Activated naive CD4-positive, alpha-beta T cell treated with anti-CD3 and anti-CD28 coated beads for 36 hours (primary cell): ENCODE measurements around the gene ISLR2. TPM values are rescaled to one million over a fixed set of nuclear protein-coding genes. Genes with fewer than 3 reads are reported as not detected.
A peak's percentile ranks its signal among the peaks of the same experiment; 100 is the strongest.

Experiments
- CTCF ChIA-PET: fragments of 350-600 bp; sonication (Branson Sonifier 250); formaldehyde crosslinking; loops from one replicate; lab custom pipeline; 2021; ENCODE audit warnings: antibody characterized with exemption; lab: Charles Lee
- DNase-seq: peaks from one replicate; pipeline ENCODE4 v3.0.0-alpha.2; 2020
- H3K27ac Mint-ChIP-seq: one replicate; pipeline ENCODE4 v1.8.0; 2021; ENCODE audit warnings: mild to moderate bottlenecking, mixed read lengths
- H3K27me3 Mint-ChIP-seq: one replicate; pipeline ENCODE4 v1.8.0; 2021; ENCODE audit warnings: low read depth, mixed read lengths
- H3K36me3 Mint-ChIP-seq: one replicate; pipeline ENCODE4 v1.8.0; 2021; ENCODE audit warnings: low read depth, mixed read lengths
- H3K4me1 Mint-ChIP-seq: one replicate; pipeline ENCODE4 v1.8.0; 2021; ENCODE audit warnings: low read depth, mixed read lengths
- H3K4me3 Mint-ChIP-seq: one replicate; pipeline ENCODE4 v1.8.0; 2021; ENCODE audit warnings: mild to moderate bottlenecking, moderate library complexity, mixed read lengths
- H3K9me3 Mint-ChIP-seq: one replicate; pipeline ENCODE4 v1.8.0; 2021; ENCODE audit warnings: mixed read lengths
- intact Hi-C: fragments of 100-400 bp; cut with micrococcal nuclease; formaldehyde crosslinking; loops from one replicate; pipeline ENCODE4 v1.15.1; 2023
- total RNA-seq, 2 experiments: library from RNA; stranded (reverse); gene quantifications; one replicate each; pipeline ENCODE4 v1.2.3, GENCODE V29; 2021

Gene ISLR2
- total RNA-seq, 2 experiments from 2014 or later = not detected

DNA sequence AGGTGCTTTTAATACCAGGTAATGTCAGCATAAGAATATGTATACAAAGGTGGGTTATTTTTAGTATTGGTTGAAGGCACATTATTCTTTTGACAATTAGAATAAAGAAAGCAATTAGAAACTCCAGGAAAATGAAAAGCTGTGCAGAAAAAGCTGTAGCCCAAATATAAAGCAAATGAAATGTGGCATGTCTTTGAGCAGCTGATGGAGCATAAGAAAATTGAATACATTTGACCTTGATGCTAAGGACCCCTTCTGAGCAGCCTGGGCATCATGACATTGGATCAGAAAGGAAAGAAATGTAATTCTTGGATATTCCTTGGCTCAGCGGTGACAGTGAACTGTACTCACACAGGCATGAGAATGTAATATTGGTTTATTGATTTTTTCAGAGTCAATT is 35.1 kb downstream of the ISLR2 start:
- Mint-ChIP-seq H3K36me3 (no peaks in the 10 kb centered on the region), H3K4me3 (no peak overlapping the region), H3K4me1 (no peaks in the 10 kb centered on the region), H3K27ac (no peak overlapping the region), H3K9me3 (no peaks in the 10 kb centered on the region), H3K27me3 (no peaks in the 10 kb centered on the region)
- DNase-seq = no peak
- CTCF ChIA-PET = no interaction called here
- intact Hi-C loops = no loop called here

DNA sequence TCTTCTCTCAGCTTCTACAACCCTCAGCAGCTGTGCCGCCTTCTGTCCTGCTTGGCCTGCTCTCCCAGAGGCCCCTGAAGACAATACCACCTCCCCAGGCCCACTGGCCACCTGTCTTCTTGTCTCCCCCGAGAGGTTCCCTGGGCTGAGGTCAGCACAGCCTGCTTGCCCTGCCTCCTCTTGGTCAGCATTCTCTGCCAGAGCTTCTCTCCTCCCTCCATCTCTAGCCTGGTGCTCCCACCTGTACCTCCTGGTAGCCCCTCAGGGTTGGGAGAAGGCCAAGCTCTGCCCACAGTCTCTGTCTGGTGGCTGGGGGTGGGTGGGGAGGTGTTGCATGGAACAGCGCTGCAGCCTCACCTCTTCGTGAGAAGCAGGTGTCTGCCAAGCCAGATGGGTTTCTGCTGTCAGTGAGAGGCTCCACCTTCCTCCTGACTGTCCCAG is 37.5 kb downstream of the ISLR2 start:
- H3K27ac Mint-ChIP-seq = no peak overlapping the region

DNA sequence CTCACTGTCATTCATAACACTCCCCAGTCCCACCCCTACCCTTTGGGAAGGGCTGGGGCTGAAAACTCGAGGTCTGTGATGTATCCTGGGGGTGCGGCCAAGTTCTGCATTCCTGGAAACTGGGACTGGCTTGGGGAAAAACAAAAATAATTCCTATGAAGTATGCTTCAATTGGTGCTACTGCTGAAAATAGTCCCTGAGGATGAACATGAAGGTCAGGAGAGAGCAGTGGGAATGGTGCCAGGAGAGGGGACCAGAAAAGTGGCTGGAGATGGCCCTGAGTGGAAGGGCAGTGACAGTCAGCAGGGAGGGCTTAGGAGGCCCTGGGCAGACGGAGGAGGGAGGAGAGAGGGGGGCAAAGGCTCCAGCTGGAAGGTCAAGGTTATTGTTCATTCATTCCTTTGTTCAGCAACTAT is 38.3 kb downstream of the ISLR2 start:
- no peaks in the 10 kb centered on the region for H3K4me1 Mint-ChIP-seq
- no peak overlapping the region for H3K4me3 Mint-ChIP-seq
- H3K36me3 Mint-ChIP-seq = no peaks in the 10 kb centered on the region
- no peak for DNase-seq
- intact Hi-C loops = no loop called here
- H3K27me3 Mint-ChIP-seq = no peaks in the 10 kb centered on the region
- H3K27ac Mint-ChIP-seq = no peak overlapping the region
- H3K9me3 Mint-ChIP-seq = no peaks in the 10 kb centered on the region
- CTCF ChIA-PET = no interaction called here

More for the DNA sequence above, 37.5 kb downstream of the ISLR2 start:
- intact Hi-C loops = no loop called here
- DNase-seq = no peak
- Mint-ChIP-seq H3K36me3 (no peaks in the 10 kb centered on the region), H3K9me3 (no peaks in the 10 kb centered on the region), H3K27me3 (no peaks in the 10 kb centered on the region), H3K4me1 (no peaks in the 10 kb centered on the region), H3K4me3 (no peak overlapping the region)
- CTCF ChIA-PET = no interaction called here

GRCh38 chr15:74170071-74170844 is 39.9 kb downstream of the ISLR2 start:
- intact Hi-C loops = no loop called here
- no peak overlapping the region for H3K27ac Mint-ChIP-seq
- CTCF ChIA-PET = no interaction called here
- no peaks in the 10 kb centered on the region for H3K4me1 Mint-ChIP-seq
- H3K9me3 Mint-ChIP-seq = no peaks in the 10 kb centered on the region
- no peak overlapping the region for H3K4me3 Mint-ChIP-seq
- no peaks in the 10 kb centered on the region for H3K27me3 Mint-ChIP-seq
- DNase-seq = no peak
- H3K36me3 Mint-ChIP-seq = no peaks in the 10 kb centered on the region

DNA sequence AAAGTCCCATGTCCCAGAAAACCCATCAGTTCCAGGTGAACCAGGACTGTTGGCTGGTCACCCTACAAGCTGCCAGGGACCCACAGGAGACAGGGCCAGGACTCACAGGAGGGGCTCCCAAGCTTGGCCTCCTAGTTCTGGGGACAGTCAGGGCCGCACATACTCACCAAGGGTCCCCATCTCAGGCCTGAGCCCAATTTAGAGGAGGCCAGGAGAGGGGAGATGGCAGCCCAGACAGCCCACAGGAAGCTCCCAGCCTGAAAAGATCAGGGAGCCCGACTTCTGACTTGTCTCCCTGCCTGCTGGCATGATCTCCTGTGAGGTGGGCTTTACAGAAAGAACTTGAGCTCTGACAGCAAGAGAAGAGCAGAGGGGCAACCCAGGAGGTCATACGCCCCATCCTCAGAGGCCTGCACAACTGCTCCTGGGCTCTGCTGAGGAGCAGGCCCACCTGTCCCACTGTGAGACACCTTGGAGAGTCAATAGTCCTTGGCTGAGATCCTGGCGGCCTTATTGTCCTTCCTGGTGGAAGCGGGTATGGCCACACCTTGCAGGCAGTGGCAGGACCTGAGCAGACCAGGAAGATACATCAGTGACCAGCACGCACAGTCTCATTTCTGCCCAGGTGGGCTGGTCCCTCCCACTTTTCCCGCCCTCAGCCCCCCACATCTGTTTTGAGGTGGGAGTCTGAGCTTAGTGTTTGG is 40.6 kb downstream of the ISLR2 start:
- CTCF ChIA-PET = no interaction called here
- intact Hi-C loops = no loop called here
- no peak overlapping the region for H3K4me3 Mint-ChIP-seq
- no peak overlapping the region for H3K27ac Mint-ChIP-seq
- no peaks in the 10 kb centered on the region for H3K36me3 Mint-ChIP-seq
- DNase-seq = no peak
- no peaks in the 10 kb centered on the region for H3K9me3 Mint-ChIP-seq
- H3K4me1 Mint-ChIP-seq = no peaks in the 10 kb centered on the region
- H3K27me3 Mint-ChIP-seq = no peaks in the 10 kb centered on the region

GRCh38 chr15:74171965-74172541 is 41.7 kb downstream of the ISLR2 start:
- Mint-ChIP-seq H3K4me1 (no peaks in the 10 kb centered on the region), H3K4me3 (no peak overlapping the region), H3K36me3 (no peaks in the 10 kb centered on the region), H3K27me3 (no peaks in the 10 kb centered on the region), H3K27ac (no peak overlapping the region), H3K9me3 (no peaks in the 10 kb centered on the region)
- DNase-seq = no peak
- CTCF ChIA-PET = no interaction called here
- intact Hi-C loops = no loop called here

DNA sequence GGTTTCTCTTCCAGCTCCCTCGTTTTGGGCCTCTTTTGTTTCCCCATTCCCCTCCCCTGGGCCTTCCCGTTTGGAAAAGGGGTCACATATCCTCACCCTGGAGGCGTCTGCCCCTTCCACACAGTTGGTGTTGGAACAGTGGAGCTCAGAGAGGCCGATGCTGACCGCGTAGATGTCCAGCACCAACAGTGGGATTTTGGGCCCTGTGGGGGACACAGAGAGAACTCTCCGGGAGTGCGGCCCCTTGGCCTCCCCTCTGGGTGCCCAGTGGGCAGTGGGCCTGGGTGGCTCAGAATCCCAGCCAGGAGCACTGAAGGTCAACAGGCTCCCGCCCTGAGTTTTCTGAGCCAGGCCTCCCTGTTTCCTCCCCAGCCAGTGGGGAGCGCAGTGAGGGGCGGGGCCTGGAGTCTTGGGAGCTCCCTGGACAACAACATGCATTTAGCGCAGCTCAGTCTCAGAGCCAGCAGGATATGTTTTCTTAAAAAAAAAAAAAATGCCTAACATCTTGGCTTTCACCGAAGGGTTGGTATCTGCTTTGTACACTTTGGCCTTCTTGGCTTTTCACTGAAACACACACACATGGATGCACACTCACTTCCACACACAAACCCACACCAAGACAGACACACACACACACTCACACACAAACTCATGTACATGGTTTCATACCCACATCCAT is 42.5 kb downstream of the ISLR2 start:
- Mint-ChIP-seq H3K4me3 (no peak overlapping the region), H3K27me3 (no peaks in the 10 kb centered on the region), H3K9me3 (no peaks in the 10 kb centered on the region), H3K36me3 (no peaks in the 10 kb centered on the region), H3K27ac (no peak overlapping the region), H3K4me1 (no peaks in the 10 kb centered on the region)
- intact Hi-C loops = no loop called here
- no peak for DNase-seq
- CTCF ChIA-PET = no interaction called here

DNA sequence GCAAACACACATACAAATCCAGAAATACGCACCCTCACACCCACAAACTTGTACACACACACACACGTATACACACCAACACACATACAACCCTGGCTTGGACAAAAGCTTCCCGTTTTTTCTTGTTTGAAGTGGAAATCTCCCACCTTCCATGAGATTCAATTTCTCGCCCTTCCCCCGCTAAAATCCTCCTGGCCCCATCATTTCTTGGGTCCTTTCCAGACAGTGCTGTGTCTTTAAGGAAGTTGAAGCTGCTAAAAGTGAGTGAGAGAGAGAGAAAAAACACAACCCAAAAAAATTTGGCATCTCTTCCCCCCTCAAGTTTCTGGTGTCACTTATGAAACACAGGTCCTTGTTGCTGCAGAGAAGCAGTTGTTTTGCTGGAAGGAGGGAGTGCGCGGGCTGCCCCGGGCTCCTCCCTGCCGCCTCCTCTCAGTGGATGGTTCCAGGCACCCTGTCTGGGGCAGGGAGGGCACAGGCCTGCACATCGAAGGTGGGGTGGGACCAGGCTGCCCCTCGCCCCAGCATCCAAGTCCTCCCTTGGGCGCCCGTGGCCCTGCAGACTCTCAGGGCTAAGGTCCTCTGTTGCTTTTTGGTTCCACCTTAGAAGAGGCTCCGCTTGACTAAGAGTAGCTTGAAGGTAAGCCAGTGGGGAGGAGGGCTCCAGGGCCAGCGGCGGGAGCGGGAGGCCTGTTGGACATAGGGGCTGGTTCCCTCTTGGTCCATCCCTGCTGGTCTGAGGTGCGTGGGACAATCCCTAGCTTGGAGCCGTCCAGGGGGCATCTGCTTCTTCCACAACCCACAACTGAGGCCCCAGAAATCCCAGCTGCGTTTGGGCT is 43.2 kb downstream of the ISLR2 start, which contains the start of gene ISLR:
TSS of gene ISLR (plus strand) at position 331 of the 839 bp plus-strand sequence. CDS start 1,149 bp downstream, outside the sequence.
- no peaks in the 10 kb centered on the region for H3K27me3 Mint-ChIP-seq
- no peaks in the 10 kb centered on the region for H3K36me3 Mint-ChIP-seq
- H3K4me3 Mint-ChIP-seq = no peak within 1 kb of the TSS
- H3K9me3 Mint-ChIP-seq = no peaks in the 10 kb centered on the region
- no peaks in the 10 kb centered on the region for H3K4me1 Mint-ChIP-seq
- CTCF ChIA-PET = no interaction called here
- intact Hi-C loops = no loop called here
- H3K27ac Mint-ChIP-seq = no peak within 1 kb of the TSS
- DNase-seq = no peak

GRCh38 chr15:74174219-74174957 is 44.0 kb downstream of the ISLR2 start:
- no peaks in the 10 kb centered on the region for H3K4me1 Mint-ChIP-seq
- H3K9me3 Mint-ChIP-seq = no peaks in the 10 kb centered on the region
- H3K27me3 Mint-ChIP-seq = no peaks in the 10 kb centered on the region
- no peak for DNase-seq
- CTCF ChIA-PET = no interaction called here
- no peak overlapping the region for H3K4me3 Mint-ChIP-seq
- no peak overlapping the region for H3K27ac Mint-ChIP-seq
- intact Hi-C loops = no loop called here
- H3K36me3 Mint-ChIP-seq = no peaks in the 10 kb centered on the region

GRCh38 chr15:74174958-74175253 is 44.5 kb downstream of the ISLR2 start:
- H3K4me1 Mint-ChIP-seq = no peaks in the 10 kb centered on the region
- H3K27ac Mint-ChIP-seq = no peak overlapping the region
- DNase-seq = no peak

GRCh38 chr15:74175271-74176191 is 45.1 kb downstream of the ISLR2 start:
- no peaks in the 10 kb centered on the region for H3K9me3 Mint-ChIP-seq
- intact Hi-C loops = no loop called here
- CTCF ChIA-PET = no interaction called here
- H3K27ac Mint-ChIP-seq = no peak overlapping the region
- DNase-seq = peak; percentile 3
- no peak overlapping the region for H3K4me3 Mint-ChIP-seq
- no peaks in the 10 kb centered on the region for H3K4me1 Mint-ChIP-seq
- no peaks in the 10 kb centered on the region for H3K36me3 Mint-ChIP-seq
- H3K27me3 Mint-ChIP-seq = no peaks in the 10 kb centered on the region

More at GRCh38 chr15:74174958-74175253, 44.5 kb downstream of the ISLR2 start:
- CTCF ChIA-PET = no interaction called here
- no peaks in the 10 kb centered on the region for H3K9me3 Mint-ChIP-seq
- H3K36me3 Mint-ChIP-seq = no peaks in the 10 kb centered on the region
- H3K27me3 Mint-ChIP-seq = no peaks in the 10 kb centered on the region
- intact Hi-C loops = no loop called here
- no peak overlapping the region for H3K4me3 Mint-ChIP-seq
